ENCODE measurements around the gene RBM17.
A peak's percentile ranks its signal among the peaks of the same experiment; 100 is the strongest.
"Not testable (repeated sequence)": the region's sequence is repeated elsewhere in the genome, so short reads cannot be mapped to it uniquely, and the experiment has no call there.

RBM17 gene

GRCh38 chr10:6088721-6089333 lies at the start of gene RBM17:
Gene RBM17 (plus strand): TSS chr10:6089034. CDS start chr10:6097066, 8,032 bp downstream.
- DNase-seq, result peak; percentile 96

- no peak for DNase-seq
Measured at GRCh38 chr10:6039711-6040110, 49.1 kb upstream of the RBM17 start.

GRCh38 chr10:6040205-6040604 lies 48.6 kb upstream of the RBM17 start:
- no peak for DNase-seq

GRCh38 chr10:6043377-6043776 lies 45.5 kb upstream of the RBM17 start:
- not testable (repeated sequence) for DNase-seq

- DNase-seq, result no peak
Measured at GRCh38 chr10:6044060-6044459, 44.8 kb upstream of the RBM17 start.

- no peak for DNase-seq
Measured at GRCh38 chr10:6044751-6045313, 44.0 kb upstream of the RBM17 start.

- no peak for DNase-seq
Measured at GRCh38 chr10:6045314-6045848, 43.5 kb upstream of the RBM17 start.

GRCh38 chr10:6045878-6046772 lies 42.7 kb upstream of the RBM17 start:
- DNase-seq, result no peak

- no peak for DNase-seq
Measured at GRCh38 chr10:6046773-6047611, 41.8 kb upstream of the RBM17 start.

GRCh38 chr10:6047847-6048246 lies 41.0 kb upstream of the RBM17 start:
- no peak for DNase-seq

GRCh38 chr10:6048281-6049030 lies 40.4 kb upstream of the RBM17 start:
- no peak for DNase-seq

- no peak for DNase-seq
Measured at GRCh38 chr10:6049031-6049400, 39.8 kb upstream of the RBM17 start.

- peak; percentile 94 for DNase-seq
Measured at GRCh38 chr10:6050801-6051445, 37.9 kb upstream of the RBM17 start.

GRCh38 chr10:6052247-6053221 lies 36.3 kb upstream of the RBM17 start:
- peak; percentile 62 for DNase-seq

- DNase-seq, result no peak
Measured at GRCh38 chr10:6053303-6053702, 35.5 kb upstream of the RBM17 start.

- no peak for DNase-seq
Measured at GRCh38 chr10:6053816-6054631, 34.8 kb upstream of the RBM17 start.

- DNase-seq, result no peak
Measured at GRCh38 chr10:6054884-6055283, 34.0 kb upstream of the RBM17 start.

- no peak for DNase-seq
Measured at GRCh38 chr10:6055929-6056328, 32.9 kb upstream of the RBM17 start.

- DNase-seq, result no peak
Measured at GRCh38 chr10:6056411-6057135, 32.3 kb upstream of the RBM17 start.
